GM19193 (cell line): Measurements from ENCODE around the gene RNASE2.

Experiments
- POLR2A ChIP-seq: IDR thresholded peaks from 4 replicates; pipeline ENCODE4 v1.6.1; 2011; ENCODE audit not compliant: insufficient read depth, insufficient read length; ENCODE audit errors: extremely low read depth

The RNASE2 gene

DNA sequence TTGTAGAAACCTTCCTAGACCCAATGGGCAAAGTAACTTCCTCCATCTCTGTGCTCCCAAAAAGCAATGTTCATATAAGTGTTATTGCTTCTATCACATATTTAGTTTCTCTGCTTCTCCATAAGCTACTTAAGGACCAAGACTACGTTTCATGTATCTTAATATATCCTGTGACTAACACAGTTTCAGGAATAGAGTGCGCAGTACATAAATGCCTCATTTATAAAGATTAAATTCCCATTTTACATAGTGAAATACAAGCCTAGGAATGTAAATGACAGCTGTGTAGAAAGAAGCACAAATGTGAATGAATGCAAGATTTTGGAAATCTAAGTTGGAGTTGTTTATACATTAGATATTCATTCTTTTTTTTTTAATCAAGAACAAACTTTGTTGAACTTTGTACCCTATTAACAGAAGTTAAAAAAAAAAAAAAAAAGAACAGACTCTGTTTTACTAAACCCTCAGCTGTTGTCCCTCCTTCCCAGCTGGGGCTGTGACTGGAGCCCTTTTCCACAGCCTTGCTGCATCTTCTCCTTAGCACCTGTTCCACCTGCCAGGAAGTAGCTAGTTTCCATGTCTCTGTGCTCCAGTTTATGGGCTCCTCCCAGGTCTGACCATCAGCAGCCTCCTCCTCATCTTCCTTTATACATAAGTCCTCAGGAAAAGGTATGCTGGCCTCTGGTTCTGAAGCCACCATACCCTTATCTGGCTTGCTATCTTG is 27.5 kb downstream of the RNASE2 start:
- TF ChIP-seq POLR2A: no peak

DNA sequence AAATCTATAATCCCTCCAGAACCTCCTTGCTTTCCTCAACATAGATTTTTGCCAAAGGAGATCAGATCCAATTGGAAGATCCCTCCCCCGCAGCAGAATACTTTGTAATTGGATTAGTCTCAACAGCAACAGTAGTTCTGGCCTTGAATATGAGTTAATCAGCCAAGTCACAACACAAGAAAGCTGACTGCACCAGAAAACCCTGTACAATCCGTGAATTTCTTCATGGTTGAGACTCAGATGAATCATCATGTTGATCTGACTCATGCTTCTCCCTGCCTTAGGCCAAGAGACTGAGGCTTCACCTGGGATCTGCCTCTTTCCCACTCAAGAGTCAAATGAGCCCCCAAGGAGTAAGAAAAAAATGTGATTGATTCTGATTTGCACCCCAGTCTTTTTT is 31.5 kb downstream of the RNASE2 start:
- TF ChIP-seq POLR2A: no peak

DNA sequence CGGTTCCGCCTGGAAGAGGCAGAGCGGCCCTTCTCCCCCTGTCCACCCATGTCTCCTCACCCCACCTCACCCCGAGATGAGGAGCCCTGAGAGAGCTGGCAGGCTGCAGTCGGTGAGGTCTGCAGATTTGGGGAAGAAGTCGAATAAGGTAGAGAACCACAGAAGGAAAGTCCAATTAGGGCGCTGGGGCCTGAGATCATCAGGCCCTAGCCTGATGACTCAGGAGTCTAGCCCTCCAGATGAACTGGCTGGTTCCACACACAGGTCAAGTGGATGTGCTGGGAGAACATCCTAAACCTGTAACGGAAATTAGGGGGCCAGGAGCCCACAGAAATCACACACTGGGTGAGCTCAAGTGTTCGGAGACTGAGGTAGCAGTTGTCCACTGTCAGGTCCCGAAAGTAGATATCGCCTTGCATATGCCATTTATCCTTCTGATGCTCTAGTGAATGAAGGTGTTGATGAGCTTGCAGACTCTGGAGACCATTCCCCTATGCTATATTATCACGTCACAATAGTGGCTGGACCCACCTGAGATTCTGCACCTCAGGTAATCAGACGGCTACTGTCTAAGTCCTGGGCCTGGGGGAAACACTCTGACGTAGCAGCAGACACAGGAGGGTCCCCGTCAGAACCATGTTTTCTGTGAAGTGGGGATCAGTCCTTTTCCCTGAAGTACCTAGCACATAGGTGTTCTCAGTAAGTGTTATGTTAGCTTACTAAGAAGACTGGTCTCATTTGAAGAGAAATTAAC is 33.6 kb downstream of the RNASE2 start:
- TF ChIP-seq POLR2A: no peak

DNA sequence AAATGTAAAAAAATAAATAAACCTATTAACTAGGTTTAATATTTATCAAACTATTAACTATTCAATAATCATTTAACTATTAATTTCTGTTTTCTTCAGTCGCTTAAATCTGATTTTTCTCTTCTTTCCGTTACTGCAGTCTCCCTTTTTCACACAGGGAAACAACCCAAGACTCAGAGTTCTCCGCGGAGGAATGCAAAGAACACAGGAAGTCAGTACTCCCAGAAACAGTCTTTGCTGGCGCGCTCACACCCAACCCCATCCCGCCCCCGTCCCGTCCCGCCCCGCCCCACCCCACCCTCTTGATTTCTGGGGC is 34.1 kb downstream of the RNASE2 start:
- no peak for TF ChIP-seq POLR2A

DNA sequence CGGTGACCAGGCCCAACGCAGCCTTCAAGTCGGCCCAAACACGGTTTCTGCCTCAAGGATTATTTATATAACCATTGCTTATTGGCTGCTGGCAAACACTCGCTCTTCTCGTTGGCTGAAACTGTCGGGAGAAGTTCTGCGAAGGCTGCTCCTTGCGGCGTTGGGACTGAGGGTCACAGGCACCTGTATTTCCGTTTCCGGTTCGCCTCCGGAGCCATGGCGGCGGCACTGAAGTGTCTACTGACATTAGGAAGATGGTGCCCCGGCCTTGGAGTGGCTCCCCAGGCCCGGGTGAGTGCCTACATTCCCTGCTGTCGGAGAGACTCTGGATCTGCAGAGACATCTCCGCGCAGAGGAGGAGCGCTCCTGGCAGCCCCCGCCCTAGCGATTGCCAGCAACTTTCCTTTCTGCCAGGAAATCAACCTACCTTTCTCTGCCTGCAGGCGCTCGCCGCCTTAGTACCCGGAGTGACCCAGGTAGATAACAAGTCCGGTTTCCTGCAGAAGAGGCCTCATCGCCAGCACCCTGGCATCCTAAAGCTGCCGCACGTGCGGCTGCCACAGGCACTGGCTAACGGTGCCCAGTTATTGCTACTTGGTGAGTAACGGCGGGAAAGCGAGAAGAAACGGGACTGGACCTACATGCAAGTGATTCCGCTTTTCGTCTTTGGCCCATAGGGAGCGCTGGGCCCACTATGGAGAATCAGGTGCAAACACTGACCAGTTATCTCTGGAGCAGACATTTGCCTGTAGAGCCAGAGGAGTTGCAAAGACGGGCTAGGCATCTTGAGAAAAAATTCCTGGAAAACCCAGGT is 34.7 kb downstream of the RNASE2 start, which contains the start of gene METTL17:
Gene METTL17 (plus strand): TSS at position 194 of the 814 bp plus-strand sequence. CDS start 23 bp downstream, at position 217.
- TF ChIP-seq POLR2A: peak; percentile 92

DNA sequence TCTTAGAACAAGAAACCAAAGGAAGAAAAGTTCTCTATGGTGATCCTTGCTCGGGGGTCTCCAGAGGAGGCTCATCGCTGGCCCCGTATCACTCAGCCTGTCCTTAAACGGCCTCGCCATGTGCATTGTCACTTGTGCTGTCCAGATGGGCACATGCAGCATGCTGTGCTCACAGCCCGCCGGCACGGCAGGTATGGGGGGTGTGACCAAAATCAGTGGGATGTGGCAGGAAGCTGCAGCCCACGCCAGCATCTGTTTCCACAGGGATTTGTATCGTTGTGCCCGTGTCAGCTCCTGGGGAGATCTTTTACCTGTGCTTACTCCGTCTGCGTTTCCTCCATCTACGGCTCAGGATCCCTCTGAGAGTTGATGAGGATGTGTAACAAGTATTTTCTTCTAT is 41.2 kb downstream of the RNASE2 start:
- TF ChIP-seq POLR2A: no peak

DNA sequence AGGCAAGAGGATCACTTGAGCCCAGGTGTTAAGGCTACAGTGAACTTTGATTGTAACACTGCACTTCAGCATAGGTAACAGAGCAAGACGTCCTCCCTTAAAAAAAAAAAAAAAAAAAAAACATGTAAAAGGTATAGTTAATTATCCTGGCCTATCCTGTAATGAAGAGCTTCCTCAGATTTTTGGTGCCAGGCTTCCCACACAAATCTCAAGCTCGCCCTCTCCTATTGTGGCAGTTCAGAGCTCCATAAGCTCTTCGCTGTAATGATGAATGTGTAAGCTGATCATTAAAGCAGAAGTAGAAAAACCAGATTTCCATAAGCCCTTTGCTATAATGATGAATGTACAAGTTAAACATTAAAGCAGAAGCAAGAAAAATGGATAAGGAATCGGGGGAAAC is 41.8 kb downstream of the RNASE2 start:
- no peak for TF ChIP-seq POLR2A

DNA sequence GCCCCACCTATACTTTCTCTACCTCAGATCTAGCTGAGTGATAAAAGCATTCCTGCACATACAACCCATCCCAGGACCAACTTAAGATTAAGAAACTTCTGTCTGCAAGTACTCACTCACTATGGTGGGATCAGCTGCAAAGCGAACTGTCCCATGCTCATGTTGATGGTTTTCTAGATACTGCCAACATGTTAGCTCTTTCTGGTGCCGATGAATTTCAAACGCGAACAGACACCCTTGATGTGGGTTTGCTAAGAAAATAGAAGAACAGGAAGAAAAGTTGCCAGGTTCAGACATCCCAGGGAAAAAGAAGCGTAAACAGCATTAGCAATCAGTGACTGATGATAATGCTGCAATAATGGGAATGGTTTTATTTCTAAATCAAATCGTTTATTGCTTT is 42.3 kb downstream of the RNASE2 start:
- TF ChIP-seq POLR2A: no peak

DNA sequence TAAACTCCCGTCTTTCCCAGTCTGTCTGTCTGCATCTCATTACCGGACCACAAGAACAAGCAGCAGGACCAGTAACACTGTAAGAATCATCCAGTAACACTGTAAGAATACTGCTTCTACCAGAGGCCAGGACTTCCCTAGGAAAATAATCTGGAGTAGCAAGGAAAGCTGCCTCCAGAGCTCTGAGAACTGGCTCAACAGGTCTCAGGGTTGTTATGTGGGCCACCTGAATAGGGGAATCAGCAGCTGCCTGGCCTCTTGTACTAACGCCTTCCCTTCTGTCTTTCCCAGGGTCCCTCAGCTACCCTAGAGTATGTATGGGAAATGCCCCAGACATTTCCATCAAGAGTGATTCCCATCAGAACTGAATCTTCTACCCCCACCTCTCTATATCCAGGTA is 42.9 kb downstream of the RNASE2 start:
- no peak for TF ChIP-seq POLR2A

DNA sequence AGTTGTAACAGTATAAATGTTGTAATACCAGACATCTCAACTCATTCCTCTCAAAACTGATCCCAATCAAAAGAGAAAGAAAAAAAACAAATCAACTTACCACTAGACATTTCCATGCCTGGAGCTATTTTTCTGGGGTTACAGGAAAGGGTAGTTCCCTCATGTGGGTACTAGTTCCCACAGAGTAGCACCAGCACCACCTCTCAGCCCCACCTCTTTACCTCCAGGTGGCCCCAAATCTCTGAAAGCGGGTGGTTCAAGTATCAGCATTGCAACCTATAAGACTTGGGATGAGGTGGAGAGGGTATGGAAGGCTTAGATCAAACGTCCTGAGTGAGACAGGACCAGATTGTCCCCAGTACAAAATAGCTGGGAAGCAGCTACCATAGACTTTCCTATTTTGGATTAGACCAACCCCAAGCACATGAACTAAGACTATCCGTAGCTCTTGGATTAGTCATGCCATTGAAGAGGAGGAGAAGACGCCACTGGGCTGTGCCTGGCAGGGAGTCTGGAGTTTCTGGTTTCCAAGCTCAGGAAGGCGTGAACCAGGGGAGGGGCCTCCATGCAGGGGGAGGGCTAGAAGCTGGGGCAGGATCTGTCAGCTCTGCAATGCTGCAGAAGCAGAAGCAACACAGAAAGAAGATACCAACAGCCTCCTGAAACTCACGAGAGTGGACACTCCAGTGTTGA is 43.5 kb downstream of the RNASE2 start, which contains the start of gene SLC39A2:
Gene SLC39A2 (plus strand): TSS at position 620 of the 693 bp plus-strand sequence. CDS start 154 bp downstream, outside the sequence.
- no peak for TF ChIP-seq POLR2A

DNA sequence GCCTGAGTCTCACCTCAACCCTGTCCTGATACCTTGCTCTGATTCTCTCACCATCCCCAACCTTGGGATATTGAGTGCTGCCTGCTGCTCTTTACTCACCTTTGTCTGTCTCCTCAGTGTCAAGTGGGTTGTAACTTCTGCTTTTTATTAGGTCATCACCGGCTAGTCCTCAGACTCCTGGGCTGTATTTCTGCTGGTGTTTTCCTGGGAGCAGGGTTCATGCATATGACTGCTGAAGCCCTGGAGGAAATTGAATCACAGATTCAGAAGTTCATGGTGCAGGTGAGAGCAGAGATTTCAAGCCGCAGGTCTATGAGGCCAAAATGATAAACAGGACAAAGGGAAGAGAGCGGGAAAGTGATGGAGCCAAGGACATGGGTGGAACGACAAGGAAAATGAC is 44.3 kb downstream of the RNASE2 start:
- no peak for TF ChIP-seq POLR2A

DNA sequence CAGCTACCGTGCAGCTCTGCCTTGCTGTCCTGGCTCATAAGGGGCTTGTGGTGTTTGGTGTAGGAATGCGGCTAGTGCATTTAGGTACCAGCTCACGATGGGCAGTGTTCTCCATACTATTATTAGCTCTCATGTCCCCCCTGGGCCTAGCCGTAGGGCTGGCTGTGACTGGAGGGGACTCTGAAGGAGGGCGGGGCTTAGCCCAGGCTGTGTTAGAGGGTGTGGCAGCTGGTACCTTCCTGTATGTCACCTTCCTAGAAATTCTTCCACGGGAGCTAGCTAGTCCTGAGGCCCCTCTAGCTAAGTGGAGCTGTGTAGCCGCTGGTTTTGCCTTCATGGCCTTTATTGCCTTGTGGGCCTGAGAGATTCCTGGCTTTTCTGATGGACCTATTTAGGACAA is 45.9 kb downstream of the RNASE2 start:
- TF ChIP-seq POLR2A: no peak

DNA sequence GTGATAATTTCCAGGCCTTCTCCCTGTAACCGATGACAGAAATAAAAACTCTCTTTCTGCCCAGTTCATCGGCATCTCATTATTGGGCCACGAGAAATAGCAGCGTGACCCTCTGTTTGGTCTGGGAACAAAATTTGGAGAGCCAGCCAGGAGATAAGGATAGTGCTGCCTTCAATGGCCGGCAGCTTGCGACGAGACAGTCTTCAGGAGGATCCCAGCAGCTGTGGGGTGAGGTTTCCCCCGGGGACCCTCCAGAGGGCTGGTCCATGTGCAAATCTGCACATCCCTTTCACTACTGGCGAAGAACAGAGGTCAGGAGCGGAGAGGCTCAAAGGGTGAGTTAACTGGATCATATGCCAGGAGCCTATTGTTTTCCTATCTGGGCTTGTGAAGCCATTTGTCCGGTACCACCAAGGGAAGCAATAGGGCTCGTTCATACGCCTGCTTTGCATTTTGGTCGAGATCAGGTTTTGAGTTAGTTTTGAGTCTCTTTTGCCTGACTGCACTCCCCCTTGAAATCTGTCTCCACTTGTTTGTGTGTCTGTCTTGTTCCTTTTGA is 48.6 kb downstream of the RNASE2 start:
- no peak for TF ChIP-seq POLR2A
